Head of caudate nucleus (tissue), 42 donors: Measurements from ENCODE around the gene BLACAT1.

Experiments
- DNase-seq, 42 donors: peaks; one replicate each; pipeline versions ENCODE4 v3.0.0 to v3.0.0-alpha.2; 2020 to 2021; ENCODE audit warnings: mixed read lengths in 7 of 42
- intact Hi-C: fragments of 100-400 bp; cut with DNase I; formaldehyde crosslinking; loops from one replicate; pipeline ENCODE4 v1.15.0; 2022

BLACAT1 gene

GRCh38 chr1:205455581-205456382 lies at the start of gene BLACAT1:
Gene BLACAT1, minus strand, starts transcription at chr1:205456045.
- intact Hi-C loops: no loop called here

GRCh38 chr1:205505076-205505729 lies 49.4 kb upstream of the BLACAT1 start:
- intact Hi-C loops: no loop called here

More at GRCh38 chr1:205455581-205456382, at the start of gene BLACAT1:
- no peak for DNase-seq

GRCh38 chr1:205504311-205505075 lies 48.6 kb upstream of the BLACAT1 start, which contains the start of gene CDK18:
Gene CDK18, plus strand, starts transcription at chr1:205504669. Its CDS starts 18,499 bp downstream, at chr1:205523168.
- DNase-seq: peak; percentile 82 to 97 (median 92)
- intact Hi-C loops: no loop called here

More at GRCh38 chr1:205505076-205505729, 49.4 kb upstream of the BLACAT1 start:
- peak in 1 of 42 donors; percentile 35 for DNase-seq

GRCh38 chr1:205502992-205503391 lies 47.1 kb upstream of the BLACAT1 start:
- intact Hi-C loops: no loop called here

GRCh38 chr1:205502111-205502810 lies 46.4 kb upstream of the BLACAT1 start:
- DNase-seq: no peak
- intact Hi-C loops: no loop called here

More at GRCh38 chr1:205502992-205503391, 47.1 kb upstream of the BLACAT1 start:
- no peak for DNase-seq

GRCh38 chr1:205500240-205501233 lies 44.7 kb upstream of the BLACAT1 start:
- peak in 6 of 42 donors; percentile 14 to 75 (median 48) for DNase-seq
- intact Hi-C loops: no loop called here

- DNase-seq: no peak
- intact Hi-C loops: no loop called here
Observed at GRCh38 chr1:205499789-205500188, 43.9 kb upstream of the BLACAT1 start.

GRCh38 chr1:205497351-205497750 lies 41.5 kb upstream of the BLACAT1 start:
- no peak for DNase-seq
- intact Hi-C loops: no loop called here

- no peak for DNase-seq
- intact Hi-C loops: no loop called here
Observed at GRCh38 chr1:205496661-205497060, 40.8 kb upstream of the BLACAT1 start.

GRCh38 chr1:205495237-205495823 lies 39.5 kb upstream of the BLACAT1 start:
- intact Hi-C loops: no loop called here
- peak in 8 of 42 donors; percentile 27 to 62 (median 36) for DNase-seq

GRCh38 chr1:205494115-205494514 lies 38.3 kb upstream of the BLACAT1 start:
- intact Hi-C loops: no loop called here
- DNase-seq: peak in 7 of 42 donors; percentile 38 to 78 (median 55)

GRCh38 chr1:205493241-205494085 lies 37.6 kb upstream of the BLACAT1 start:
- DNase-seq: peak in 2 of 42 donors; percentile 20 to 54
- intact Hi-C loops: no loop called here

- DNase-seq: no peak
Observed at GRCh38 chr1:205492774-205493173, 36.9 kb upstream of the BLACAT1 start.

GRCh38 chr1:205492201-205492667 lies 36.4 kb upstream of the BLACAT1 start:
- intact Hi-C loops: no loop called here
- DNase-seq: no peak

More at GRCh38 chr1:205492774-205493173, 36.9 kb upstream of the BLACAT1 start:
- intact Hi-C loops: no loop called here

GRCh38 chr1:205491794-205492193 lies 35.9 kb upstream of the BLACAT1 start:
- DNase-seq: no peak
- intact Hi-C loops: no loop called here
